ENCODE measurements around the gene GABRR2.

GRCh38 chr6:89284963-89285735 is 29.9 kb downstream of the GABRR2 start:
- TF ChIP-seq POLR2A (IDR thresholded peaks at IDR 0.05) = no peak
- no peak for TF ChIP-seq CTCF (IDR thresholded peaks at IDR 0.05)

Measured in lower leg skin (tissue), 3 donors.